HepG2 (cell line): ENCODE results near the gene CAMK1. TPM values are rescaled to one million over a fixed set of nuclear protein-coding genes. Genes with fewer than 3 reads are reported as not detected.

Experiments used
- ATAC-seq: fragments of 200-7000 bp; cut with Tn5 transposase; 3 replicates; pipeline ENCODE4 v1.9.1; 2020; ENCODE audit warnings: mild to moderate bottlenecking, moderate library complexity
- BruUV-seq: library from RNA; stranded (reverse); fragments of 400-500 nt; replicated peaks from 2 replicates; lab custom pipeline; 2021; lab: Mats Ljungman, UMichigan
- CTCF ChIA-PET: fragments of 300-600 bp; formaldehyde crosslinking; extraction: SDS; loops from one replicate; lab custom pipeline; 2021; ENCODE audit warnings: low total read pairs, inconsistent platforms, low intra/inter-chr PET ratio; lab: Yijun Ruan, JAX
- POLR2A ChIA-PET: fragments of 350-600 bp; sonication (Branson Sonifier 250); formaldehyde crosslinking; loops from one replicate; lab custom pipeline; 2020; ENCODE audit warnings: antibody characterized with exemption, inconsistent platforms; lab: Yijun Ruan, JAX
- DNase-seq: peaks from one replicate; pipeline ENCODE4 v3.0.0-alpha.2; 2015; ENCODE audit warnings: low spot score
- FAIRE-seq: peaks from 3 replicates; lab custom pipeline; 2011; peaks lifted over from hg19 to GRCh38; lab: Jason Lieb, UNC
- H2AFZ ChIP-seq: one replicate; pipeline ENCODE4 v1.6.1; 2011; ENCODE audit warnings: low read length, inconsistent platforms
- H3K27ac ChIP-seq: fragments of 300-600 bp; 3 replicates; pipeline ENCODE4 v1.8.0; 2011; ENCODE audit warnings: mixed run types, mild to moderate bottlenecking, mixed read lengths, low read length, inconsistent platforms; ENCODE audit not compliant: insufficient read depth; ENCODE audit errors: extremely low read length
- H3K27me3 ChIP-seq, 2 experiments: fragments of 200-600 bp in 1 of 2; 2 replicates in 1 of 2; 3 replicates in 1 of 2; pipeline versions ENCODE4 v1.6.0 to v1.8.0; 2011; ENCODE audit warnings: low read length in 2 of 2, mild to moderate bottlenecking in 2 of 2, moderate library complexity in 2 of 2, inconsistent platforms in 1 of 2; ENCODE audit not compliant: insufficient read depth in 2 of 2, control insufficient read depth in 1 of 2
- H3K36me3 ChIP-seq, 2 experiments: fragments of 200-600 bp in 1 of 2; replicated peaks in 1 of 2; 2 replicates in 1 of 2; 3 replicates in 1 of 2; pipeline versions ENCODE4 v1.5.1 to v1.8.0; 2011; ENCODE audit warnings: low read length in 2 of 2, inconsistent platforms in 1 of 2; ENCODE audit not compliant: insufficient read depth in 2 of 2, control insufficient read depth in 1 of 2
- H3K4me1 ChIP-seq: 2 replicates; pipeline ENCODE4 v1.5.1; 2012; ENCODE audit warnings: low read length, inconsistent platforms; ENCODE audit not compliant: insufficient read depth
- H3K4me2 ChIP-seq: 2 replicates; pipeline ENCODE4 v1.6.0; 2011; ENCODE audit warnings: low read depth, low read length, inconsistent platforms
- H3K4me3 ChIP-seq, 3 experiments: fragments of 200-600 bp in 1 of 3; sonication (generic), shearing (Covaris generic) in 1 of 3; replicated peaks in 1 of 3; 2 replicates each; pipeline ENCODE4 v1.5.1; 2011 to 2016; ENCODE audit warnings: low read length in 3 of 3, inconsistent platforms in 2 of 3, low read depth in 2 of 3, mild to moderate bottlenecking in 2 of 3, control low read depth in 1 of 3, mixed read lengths in 1 of 3; ENCODE audit not compliant: insufficient read depth in 1 of 3
- H3K79me2 ChIP-seq: one replicate; pipeline ENCODE4 v1.6.1; 2011; ENCODE audit warnings: low read length, inconsistent platforms; ENCODE audit not compliant: insufficient read depth
- H3K9ac ChIP-seq: 2 replicates; pipeline ENCODE4 v1.6.0; 2011; ENCODE audit warnings: mild to moderate bottlenecking, low read depth, low read length, inconsistent platforms; ENCODE audit not compliant: insufficient read depth
- H3K9me3 ChIP-seq: 2 replicates; pipeline ENCODE4 v1.5.1; 2012; ENCODE audit warnings: mild to moderate bottlenecking, low read length
- H4K20me1 ChIP-seq: 2 replicates; pipeline ENCODE4 v1.6.0; 2011; ENCODE audit warnings: inconsistent platforms, mild to moderate bottlenecking, low read length, moderate library complexity; ENCODE audit not compliant: insufficient read depth
- JUNB ChIP-seq: sonication (generic); formaldehyde crosslinking; IDR thresholded peaks from 2 replicates; pipeline ENCODE4 v1.8.0; 2022; ENCODE audit warnings: missing genetic modification reagents, mild to moderate bottlenecking, borderline replicate concordance
- NFIB ChIP-seq: sonication (generic); formaldehyde crosslinking; IDR thresholded peaks from 2 replicates; pipeline ENCODE4 v1.9.0; 2021; ENCODE audit warnings: missing genetic modification reagents, mild to moderate bottlenecking, borderline replicate concordance
- ZNF24 ChIP-seq: fragments of 450-650 bp; IDR thresholded peaks from 2 replicates; pipeline ENCODE4 v1.6.1; 2017; ENCODE audit warnings: antibody characterized with exemption, mild to moderate bottlenecking
- ZNF263 ChIP-seq: sonication (generic); formaldehyde crosslinking; IDR thresholded peaks from 2 replicates; pipeline ENCODE4 v1.4.0; 2020; ENCODE audit warnings: missing genetic modification reagents
- ZNF777 ChIP-seq: sonication (generic); formaldehyde crosslinking; IDR thresholded peaks from 2 replicates; pipeline ENCODE4 v1.4.0; 2020; ENCODE audit warnings: missing genetic modification reagents
- WGBS: methylation state at CpG from one replicate; pipeline ENCODE4 v1.1.6; 2017; ENCODE audit warnings: low lambda C conversion rate; 5-methylcytosine and 5-hydroxymethylcytosine counted together
- in situ Hi-C: cut with HindIII; loops from 2 replicates; pipeline ENCODE4 v1.10.0; 2017; ENCODE audit warnings: low pct_unique_long_range_greater_than_20kb; ENCODE audit not compliant: extremely low pct_ligation_motif_present
- intact Hi-C: fragments of 100-400 bp; cut with micrococcal nuclease; formaldehyde crosslinking; loops from one replicate; pipeline ENCODE4 v1.10.0; 2022; ENCODE audit not compliant: unreplicated experiment
- polyA plus RNA-seq, 8 experiments: library from polyadenylated mRNA; depleted of rRNA in 3 of 8; stranded (reverse) in 7 of 8; unstranded in 1 of 8; fragments of >200 nt; fragmentation: Illumina TruSeq in 4 of 8; extraction: Trizol in 4 of 8; gene quantifications; 2 replicates each; pipeline versions ENCODE4 v1.2.1 to v1.2.3, GENCODE V29; 2011 to 2016; ENCODE audit warnings: low read depth in 4 of 8, missing spikeins in 1 of 8, mixed read lengths in 1 of 8; ENCODE audit not compliant: insufficient read depth in 1 of 8
- total RNA-seq, 5 experiments: library from RNA; depleted of rRNA; stranded (reverse); fragments of >200 nt; fragmentation: Illumina TruSeq; extraction: Trizol; gene quantifications; 2 replicates each; pipeline ENCODE4 v1.2.3, GENCODE V29; 2016; ENCODE audit warnings: low read depth in 1 of 5
- TF ChIP-seq, protein P1 (sequence below): sonication (generic); formaldehyde crosslinking; IDR thresholded peaks from 2 replicates; pipeline ENCODE4 v1.5.0; 2020; ENCODE audit warnings: mild to moderate bottlenecking, missing genetic modification reagents, moderate library complexity
- TF ChIP-seq, protein P2 (sequence below): sonication (generic); formaldehyde crosslinking; IDR thresholded peaks from 2 replicates; pipeline ENCODE4 v1.4.0; 2020; ENCODE audit warnings: missing genetic modification reagents, borderline replicate concordance
- TF ChIP-seq, protein P3 (sequence below): sonication (generic); formaldehyde crosslinking; IDR thresholded peaks from 2 replicates; pipeline ENCODE4 v1.8.0; 2022; ENCODE audit warnings: missing genetic modification reagents, low read depth, mild to moderate bottlenecking, borderline replicate concordance
- TF ChIP-seq, protein P4 (sequence below): sonication (generic); formaldehyde crosslinking; IDR thresholded peaks from 2 replicates; pipeline ENCODE4 v1.5.0; 2020; ENCODE audit warnings: mild to moderate bottlenecking, missing genetic modification reagents, borderline replicate concordance

CAMK1 gene
- total and polyA plus RNA-seq, 2 of the 13 experiments (the other 11 are each of a cell fraction or from before 2014, with no cell fraction given) = 26.4 to 53.3 TPM

DNA sequence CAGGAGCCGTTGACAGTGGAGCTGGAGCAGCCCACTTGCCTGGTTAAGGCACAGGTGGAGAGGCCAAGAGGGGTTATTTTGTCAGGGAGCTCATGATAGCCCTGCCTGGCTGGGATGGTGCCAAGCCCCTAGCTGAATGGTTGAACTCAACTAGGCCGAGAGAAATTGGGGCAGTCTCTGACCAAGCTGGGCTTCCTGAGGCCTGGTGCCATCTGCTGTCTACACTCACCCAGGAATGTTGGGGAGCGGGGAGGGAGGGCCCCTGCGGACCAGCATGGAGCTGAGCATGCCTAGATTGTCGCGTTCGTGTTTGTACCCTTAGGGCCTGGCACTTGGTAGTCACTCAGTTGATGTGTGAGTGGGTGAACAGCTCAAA, 37.0 kb downstream of the CAMK1 start:
- ChIA-PET POLR2A (interaction anchor here (1.1 to 4.3 kb wide), 3 partner anchors 17 to 60 kb away, joined by 3 to 40 read pairs (median 18); partner anchors contain the start of genes ARPC4, OGG1 and TADA3), CTCF (no interaction called here)
- H3K36me3 ChIP-seq = peaks cover 14 to 44% of the 10 kb centered on the region in 2 experiments; a peak in 4 of 5 replicates
- intact Hi-C loops = no loop called here
- BruUV-seq = TSS peak; percentile 53
- FAIRE-seq = no peak
- peak overlapping the region; percentile 99 for H3K27ac ChIP-seq
- no peak for DNase-seq
- no peak overlapping the region for H2AFZ ChIP-seq
- no peak for ATAC-seq
- 0% methylated on average over 2 of the region's 7 CpGs for WGBS
- H4K20me1 ChIP-seq = peaks cover 6% of the 10 kb centered on the region
- H3K4me3 ChIP-seq = peak overlapping the region; percentile 89 to 99 (median 96)
- H3K9me3 ChIP-seq = no peaks in the 10 kb centered on the region
- no peaks in the 10 kb centered on the region; a peak in 1 of 5 replicates for H3K27me3 ChIP-seq
- H3K79me2 ChIP-seq = peaks cover 24% of the 10 kb centered on the region
- H3K4me2 ChIP-seq = peak overlapping the region; percentile 90
- peaks cover 23% of the 10 kb centered on the region for H3K4me1 ChIP-seq
- peak overlapping the region; percentile 100 for H3K9ac ChIP-seq
- TF ChIP-seq, protein P1, sequence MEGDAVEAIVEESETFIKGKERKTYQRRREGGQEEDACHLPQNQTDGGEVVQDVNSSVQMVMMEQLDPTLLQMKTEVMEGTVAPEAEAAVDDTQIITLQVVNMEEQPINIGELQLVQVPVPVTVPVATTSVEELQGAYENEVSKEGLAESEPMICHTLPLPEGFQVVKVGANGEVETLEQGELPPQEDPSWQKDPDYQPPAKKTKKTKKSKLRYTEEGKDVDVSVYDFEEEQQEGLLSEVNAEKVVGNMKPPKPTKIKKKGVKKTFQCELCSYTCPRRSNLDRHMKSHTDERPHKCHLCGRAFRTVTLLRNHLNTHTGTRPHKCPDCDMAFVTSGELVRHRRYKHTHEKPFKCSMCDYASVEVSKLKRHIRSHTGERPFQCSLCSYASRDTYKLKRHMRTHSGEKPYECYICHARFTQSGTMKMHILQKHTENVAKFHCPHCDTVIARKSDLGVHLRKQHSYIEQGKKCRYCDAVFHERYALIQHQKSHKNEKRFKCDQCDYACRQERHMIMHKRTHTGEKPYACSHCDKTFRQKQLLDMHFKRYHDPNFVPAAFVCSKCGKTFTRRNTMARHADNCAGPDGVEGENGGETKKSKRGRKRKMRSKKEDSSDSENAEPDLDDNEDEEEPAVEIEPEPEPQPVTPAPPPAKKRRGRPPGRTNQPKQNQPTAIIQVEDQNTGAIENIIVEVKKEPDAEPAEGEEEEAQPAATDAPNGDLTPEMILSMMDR (CRISPR knock-in tag) = 0 out of 2 replicates have a peak, but pooled peaks have one; percentile 26
- TF ChIP-seq, protein P2, sequence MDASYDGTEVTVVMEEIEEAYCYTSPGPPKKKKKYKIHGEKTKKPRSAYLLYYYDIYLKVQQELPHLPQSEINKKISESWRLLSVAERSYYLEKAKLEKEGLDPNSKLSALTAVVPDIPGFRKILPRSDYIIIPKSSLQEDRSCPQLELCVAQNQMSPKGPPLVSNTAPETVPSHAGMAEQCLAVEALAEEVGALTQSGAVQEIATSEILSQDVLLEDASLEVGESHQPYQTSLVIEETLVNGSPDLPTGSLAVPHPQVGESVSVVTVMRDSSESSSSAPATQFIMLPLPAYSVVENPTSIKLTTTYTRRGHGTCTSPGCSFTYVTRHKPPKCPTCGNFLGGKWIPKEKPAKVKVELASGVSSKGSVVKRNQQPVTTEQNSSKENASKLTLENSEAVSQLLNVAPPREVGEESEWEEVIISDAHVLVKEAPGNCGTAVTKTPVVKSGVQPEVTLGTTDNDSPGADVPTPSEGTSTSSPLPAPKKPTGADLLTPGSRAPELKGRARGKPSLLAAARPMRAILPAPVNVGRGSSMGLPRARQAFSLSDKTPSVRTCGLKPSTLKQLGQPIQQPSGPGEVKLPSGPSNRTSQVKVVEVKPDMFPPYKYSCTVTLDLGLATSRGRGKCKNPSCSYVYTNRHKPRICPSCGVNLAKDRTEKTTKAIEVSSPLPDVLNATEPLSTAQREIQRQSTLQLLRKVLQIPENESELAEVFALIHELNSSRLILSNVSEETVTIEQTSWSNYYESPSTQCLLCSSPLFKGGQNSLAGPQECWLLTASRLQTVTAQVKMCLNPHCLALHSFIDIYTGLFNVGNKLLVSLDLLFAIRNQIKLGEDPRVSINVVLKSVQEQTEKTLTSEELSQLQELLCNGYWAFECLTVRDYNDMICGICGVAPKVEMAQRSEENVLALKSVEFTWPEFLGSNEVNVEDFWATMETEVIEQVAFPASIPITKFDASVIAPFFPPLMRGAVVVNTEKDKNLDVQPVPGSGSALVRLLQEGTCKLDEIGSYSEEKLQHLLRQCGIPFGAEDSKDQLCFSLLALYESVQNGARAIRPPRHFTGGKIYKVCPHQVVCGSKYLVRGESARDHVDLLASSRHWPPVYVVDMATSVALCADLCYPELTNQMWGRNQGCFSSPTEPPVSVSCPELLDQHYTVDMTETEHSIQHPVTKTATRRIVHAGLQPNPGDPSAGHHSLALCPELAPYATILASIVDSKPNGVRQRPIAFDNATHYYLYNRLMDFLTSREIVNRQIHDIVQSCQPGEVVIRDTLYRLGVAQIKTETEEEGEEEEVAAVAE (CRISPR knock-in tag) = no peak
- TF ChIP-seq NFIB (CRISPR knock-in tag) (no peak), ZNF263 (CRISPR knock-in tag) (no peak), ZNF777 (CRISPR knock-in tag) (no peak), ZNF24 (no peak), JUNB (CRISPR knock-in tag) (no peak)
- TF ChIP-seq, protein P3, sequence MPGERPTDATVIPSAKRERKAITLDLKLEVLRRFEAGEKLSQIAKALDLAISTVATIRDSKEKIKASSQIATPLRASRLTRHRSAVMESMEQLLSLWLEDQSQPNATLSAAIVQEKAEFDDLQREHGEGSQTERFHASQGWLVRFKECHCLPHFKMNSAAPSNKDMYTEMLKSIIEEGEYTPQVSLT (CRISPR knock-in tag) = no peak
- TF ChIP-seq, protein P4, sequence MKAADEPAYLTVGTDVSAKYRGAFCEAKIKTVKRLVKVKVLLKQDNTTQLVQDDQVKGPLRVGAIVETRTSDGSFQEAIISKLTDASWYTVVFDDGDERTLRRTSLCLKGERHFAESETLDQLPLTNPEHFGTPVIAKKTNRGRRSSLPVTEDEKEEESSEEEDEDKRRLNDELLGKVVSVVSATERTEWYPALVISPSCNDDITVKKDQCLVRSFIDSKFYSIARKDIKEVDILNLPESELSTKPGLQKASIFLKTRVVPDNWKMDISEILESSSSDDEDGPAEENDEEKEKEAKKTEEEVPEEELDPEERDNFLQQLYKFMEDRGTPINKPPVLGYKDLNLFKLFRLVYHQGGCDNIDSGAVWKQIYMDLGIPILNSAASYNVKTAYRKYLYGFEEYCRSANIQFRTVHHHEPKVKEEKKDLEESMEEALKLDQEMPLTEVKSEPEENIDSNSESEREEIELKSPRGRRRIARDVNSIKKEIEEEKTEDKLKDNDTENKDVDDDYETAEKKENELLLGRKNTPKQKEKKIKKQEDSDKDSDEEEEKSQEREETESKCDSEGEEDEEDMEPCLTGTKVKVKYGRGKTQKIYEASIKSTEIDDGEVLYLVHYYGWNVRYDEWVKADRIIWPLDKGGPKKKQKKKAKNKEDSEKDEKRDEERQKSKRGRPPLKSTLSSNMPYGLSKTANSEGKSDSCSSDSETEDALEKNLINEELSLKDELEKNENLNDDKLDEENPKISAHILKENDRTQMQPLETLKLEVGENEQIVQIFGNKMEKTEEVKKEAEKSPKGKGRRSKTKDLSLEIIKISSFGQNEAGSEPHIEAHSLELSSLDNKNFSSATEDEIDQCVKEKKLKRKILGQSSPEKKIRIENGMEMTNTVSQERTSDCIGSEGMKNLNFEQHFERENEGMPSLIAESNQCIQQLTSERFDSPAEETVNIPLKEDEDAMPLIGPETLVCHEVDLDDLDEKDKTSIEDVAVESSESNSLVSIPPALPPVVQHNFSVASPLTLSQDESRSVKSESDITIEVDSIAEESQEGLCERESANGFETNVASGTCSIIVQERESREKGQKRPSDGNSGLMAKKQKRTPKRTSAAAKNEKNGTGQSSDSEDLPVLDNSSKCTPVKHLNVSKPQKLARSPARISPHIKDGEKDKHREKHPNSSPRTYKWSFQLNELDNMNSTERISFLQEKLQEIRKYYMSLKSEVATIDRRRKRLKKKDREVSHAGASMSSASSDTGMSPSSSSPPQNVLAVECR (CRISPR knock-in tag) = no peak
- TF ChIP-seq, all 625 proteins: peak for 1
- in situ Hi-C loops = no loop called here
